CD4-positive, alpha-beta T cell treated with Interleukin-17A for 4 hours (primary cell): ENCODE measurements around the gene EFHC2.

Experiments used
- DNase-seq: peaks from one replicate; pipeline ENCODE4 v3.0.0-alpha.2; 2020; ENCODE audit warnings: mixed read lengths

Gene EFHC2

DNA sequence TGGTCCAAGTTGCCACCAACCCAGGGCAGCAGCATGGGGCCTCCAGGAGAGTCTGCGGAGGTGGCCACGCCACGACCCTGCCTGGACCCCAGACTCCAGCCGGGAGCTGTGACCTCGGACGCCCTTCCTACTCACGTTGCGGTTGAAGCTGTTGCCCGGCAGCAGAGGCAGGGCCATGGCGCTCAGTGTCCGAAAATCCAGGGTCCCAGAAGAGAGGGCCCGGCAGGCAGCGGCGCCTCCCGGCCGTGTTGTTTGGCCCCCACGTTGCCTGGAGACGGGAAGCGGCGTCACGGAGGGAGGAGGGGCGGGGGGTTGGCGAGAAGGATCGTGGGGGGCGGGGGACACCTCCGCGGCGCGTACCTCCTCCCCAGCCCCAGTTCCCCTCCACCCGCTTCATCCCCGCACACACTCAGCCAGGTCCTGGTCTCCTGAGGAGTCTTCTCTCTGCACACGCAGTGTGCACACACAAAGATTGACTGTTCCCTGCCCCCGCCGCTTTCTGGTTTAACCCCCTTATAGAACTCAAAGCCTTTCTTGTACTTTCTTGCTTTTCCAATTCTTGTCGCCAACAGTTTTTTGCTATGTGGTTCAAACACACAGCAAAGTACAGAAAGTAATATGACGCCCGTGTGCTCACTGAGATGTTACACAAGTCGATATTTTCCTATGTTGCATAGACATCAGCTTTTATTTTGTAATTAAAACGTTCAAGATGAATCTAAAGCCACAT, at the start of gene EFHC2:
TSS of gene EFHC2 (minus strand) at position 261 of the 730 bp plus-strand sequence. CDS start at position 177, 84 bp downstream.
- DNase-seq: peak; percentile 68

GRCh38 chrX:44392767-44393166, 49.3 kb upstream of the EFHC2 start:
- DNase-seq: no peak

GRCh38 chrX:44384688-44385338, 41.3 kb upstream of the EFHC2 start:
- DNase-seq: no peak

GRCh38 chrX:44382871-44383270, 39.4 kb upstream of the EFHC2 start:
- DNase-seq: no peak

DNA sequence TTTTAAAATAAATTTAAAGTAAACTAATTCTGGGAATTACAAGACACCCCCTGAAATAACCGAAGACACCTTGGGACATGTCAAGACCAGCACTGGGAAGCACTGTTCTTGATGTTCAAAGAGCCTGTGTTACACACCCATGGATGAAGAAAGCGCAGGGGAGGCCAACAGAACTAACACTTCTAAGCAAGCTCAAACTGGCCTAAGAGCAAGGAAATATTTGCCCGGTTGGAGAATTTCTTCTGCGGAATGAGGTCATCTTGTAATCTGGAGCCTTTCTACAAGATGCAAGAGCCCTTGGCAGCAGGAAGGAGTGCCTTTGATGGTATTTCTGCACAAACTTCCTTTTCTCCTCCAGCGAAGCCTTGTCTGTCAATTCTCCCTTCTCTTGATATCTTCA, 9.3 kb upstream of the EFHC2 start:
- DNase-seq: no peak

GRCh38 chrX:44349561-44349960, 6.1 kb upstream of the EFHC2 start:
- no peak for DNase-seq

GRCh38 chrX:44344687-44345086, 1.2 kb upstream of the EFHC2 start:
- DNase-seq: peak; percentile 15

DNA sequence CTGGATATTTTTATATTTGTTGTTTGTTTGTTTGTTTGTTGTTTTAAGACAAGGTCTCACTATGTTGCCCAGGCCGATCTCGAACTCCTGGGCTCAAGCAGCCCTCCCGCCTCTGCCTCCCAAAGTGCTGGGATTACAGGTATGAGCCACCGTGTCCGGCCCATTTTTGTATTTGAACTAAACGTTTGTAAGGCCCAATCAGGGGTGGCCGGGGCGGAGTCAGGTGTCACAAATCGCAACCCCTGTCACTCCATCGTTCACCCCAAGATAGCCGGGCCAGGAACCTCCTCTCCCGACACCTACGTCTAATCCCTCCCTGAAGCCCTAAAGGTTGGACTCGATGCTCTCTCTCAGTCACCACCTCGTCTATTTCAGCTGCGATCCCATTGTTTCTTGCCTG, 722 bp upstream of the EFHC2 start:
- peak; percentile 75 for DNase-seq

DNA sequence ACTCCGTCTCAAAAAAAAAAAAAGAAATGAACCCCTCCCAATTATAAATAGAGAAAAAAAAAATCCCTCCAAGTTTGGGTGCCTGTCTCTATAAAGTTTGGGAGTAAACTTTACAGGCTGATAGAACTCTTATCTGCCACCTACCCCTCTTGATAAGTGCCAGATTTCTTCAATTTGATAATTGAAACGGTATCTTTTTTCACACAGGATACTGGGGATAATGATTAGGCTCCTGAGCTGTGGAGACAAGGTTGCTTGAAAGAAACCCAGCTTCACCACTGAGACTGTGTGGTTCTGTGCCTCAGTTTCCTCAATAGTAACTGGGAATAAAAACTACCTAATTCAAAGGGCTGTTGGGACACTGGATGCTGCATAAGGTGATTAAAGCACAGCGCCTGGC, 606 bp downstream of the EFHC2 start:
- no peak for DNase-seq

GRCh38 chrX:44338361-44338760, 5.1 kb downstream of the EFHC2 start:
- DNase-seq: no peak

DNA sequence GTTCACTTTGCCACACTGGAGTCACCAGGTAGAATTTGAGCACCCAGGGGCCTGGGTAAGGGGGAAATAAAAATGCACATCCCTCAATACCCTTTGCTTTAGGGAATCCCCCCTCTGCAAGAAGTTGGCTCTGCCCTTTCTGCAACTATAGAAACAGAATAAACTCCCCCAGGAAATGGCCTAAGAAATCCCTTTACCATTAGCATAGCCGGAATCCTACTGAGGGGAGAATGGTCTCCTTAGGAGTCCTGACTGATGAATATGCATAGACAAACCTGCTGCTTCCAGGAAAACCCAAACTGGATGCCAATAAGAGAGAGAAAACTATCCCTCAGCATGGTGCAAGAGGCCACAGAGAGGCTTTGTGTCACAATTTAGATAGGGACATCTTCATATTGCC, 11.0 kb downstream of the EFHC2 start:
- no peak for DNase-seq

DNA sequence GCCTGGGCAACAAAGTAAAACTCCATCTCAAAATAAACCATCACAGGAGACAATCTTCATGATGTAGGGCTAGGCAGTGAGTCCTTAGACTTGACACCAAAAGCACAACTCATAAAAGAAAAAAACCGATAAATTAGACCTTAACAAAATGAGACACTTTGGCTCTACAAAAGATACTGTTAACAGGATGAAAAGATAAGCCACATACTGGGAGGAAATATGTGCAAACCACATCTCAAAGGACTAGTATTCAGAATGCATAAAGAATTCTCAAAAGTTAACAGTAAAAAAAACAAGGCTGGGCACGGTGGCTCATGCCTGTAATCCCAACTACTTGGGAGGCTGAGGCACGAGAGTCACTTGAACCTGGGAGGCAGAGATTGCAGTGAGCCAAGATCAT, 13.2 kb downstream of the EFHC2 start:
- DNase-seq: no peak

DNA sequence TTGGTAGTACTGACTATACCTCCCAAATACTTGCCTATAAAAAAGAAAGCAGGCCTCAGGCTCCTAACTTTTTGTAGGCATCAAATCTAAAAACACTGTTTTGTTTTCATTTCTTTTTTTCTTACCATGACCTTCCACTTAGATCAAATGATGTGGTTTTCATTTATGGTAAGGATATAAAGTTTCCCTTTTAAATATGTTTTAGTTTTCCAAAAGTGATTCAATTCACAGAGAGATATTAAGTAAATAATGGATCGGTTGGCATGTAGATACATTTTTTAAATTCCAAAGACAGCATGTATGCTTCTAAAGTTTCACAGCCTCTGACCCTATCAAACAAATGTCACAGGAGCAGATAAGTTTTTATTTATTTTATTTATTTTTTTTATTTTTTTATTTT, 23.9 kb downstream of the EFHC2 start:
- DNase-seq: no peak

DNA sequence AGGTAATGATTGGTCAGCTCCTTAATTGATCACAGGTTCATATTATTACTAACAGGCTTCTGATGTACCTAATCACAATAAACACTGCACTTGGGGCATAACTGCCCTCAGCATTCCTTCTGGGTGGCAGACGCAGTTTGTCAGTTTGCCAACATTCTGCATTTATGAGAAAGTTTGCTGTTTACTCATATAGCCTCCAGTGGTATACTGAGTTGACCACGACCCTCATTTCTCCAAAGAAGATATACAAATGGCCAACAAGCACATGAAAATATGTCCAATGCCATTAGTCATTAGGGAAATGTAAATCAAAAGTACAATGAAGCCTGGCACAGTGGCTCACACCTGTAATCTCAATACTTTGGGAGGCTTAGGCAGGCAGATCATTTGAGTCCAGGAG, 26.3 kb downstream of the EFHC2 start:
- DNase-seq: no peak

- no peak for DNase-seq
Observed at GRCh38 chrX:44314808-44315207, 28.7 kb downstream of the EFHC2 start.

DNA sequence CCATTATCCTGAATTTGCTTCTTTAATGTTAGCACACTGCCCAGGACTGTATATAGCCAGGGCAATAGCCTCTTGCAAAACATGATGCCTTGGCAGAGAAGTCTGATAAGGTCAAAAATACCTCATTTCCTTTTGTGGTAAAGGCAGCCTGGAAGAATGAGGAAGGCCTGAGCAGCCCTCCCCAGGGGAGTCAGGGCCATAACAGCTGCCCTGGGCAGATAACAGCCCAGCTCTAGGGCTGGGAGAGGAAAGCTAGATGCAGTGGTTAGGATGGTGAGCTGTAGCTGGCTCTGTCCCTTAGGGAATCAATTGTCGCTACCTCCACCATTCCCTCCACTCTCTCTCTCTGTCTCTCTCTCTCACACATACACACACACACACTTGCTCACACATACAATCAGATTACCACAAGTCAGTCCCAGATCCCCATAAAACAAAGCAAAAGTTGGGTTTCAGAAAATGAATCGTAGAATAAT, 29.2 kb downstream of the EFHC2 start:
- DNase-seq: peak; percentile 22

DNA sequence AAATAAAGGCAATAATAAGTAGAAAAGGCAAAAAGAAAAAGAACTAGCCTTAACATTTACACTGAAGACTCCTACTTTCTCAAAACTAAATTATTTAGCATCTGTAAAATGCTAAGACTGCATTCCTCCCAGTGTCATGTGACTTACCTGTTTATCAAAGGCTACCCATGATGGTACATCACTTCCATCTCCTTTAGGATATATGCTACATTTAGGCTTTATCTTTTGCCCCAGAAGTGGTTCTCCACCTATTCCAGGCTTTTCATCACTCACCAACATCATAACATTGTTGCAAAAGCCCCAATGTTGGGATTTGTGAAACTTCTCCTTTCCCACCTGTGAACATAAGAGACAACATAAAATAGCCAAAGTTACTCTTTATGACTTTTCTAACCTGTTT, 31.1 kb downstream of the EFHC2 start:
- no peak for DNase-seq

GRCh38 chrX:44310227-44310626, 33.2 kb downstream of the EFHC2 start:
- no peak for DNase-seq

DNA sequence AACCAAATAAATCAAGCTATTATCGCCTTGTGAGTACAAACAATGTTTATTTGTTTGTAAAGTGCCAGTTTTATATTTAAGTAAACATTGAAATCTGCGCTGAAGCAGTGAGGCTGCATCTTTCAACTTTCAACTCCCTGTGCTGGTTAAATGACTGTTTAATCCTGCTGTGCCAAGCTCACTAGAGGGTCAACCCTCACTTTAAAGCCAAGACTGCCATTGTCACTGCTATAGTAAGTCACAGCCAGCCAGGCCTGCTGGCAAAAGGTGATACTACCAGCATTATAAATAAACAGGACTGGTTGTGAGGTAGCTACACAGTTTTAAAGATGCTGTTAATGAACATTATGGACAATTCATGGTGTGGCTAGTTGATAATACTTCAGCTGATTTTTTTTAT, 34.6 kb downstream of the EFHC2 start:
- DNase-seq: no peak

- no peak for DNase-seq
Observed at GRCh38 chrX:44306356-44306755, 37.1 kb downstream of the EFHC2 start.

- DNase-seq: no peak
Observed at GRCh38 chrX:44305921-44306320, 37.6 kb downstream of the EFHC2 start.

DNA sequence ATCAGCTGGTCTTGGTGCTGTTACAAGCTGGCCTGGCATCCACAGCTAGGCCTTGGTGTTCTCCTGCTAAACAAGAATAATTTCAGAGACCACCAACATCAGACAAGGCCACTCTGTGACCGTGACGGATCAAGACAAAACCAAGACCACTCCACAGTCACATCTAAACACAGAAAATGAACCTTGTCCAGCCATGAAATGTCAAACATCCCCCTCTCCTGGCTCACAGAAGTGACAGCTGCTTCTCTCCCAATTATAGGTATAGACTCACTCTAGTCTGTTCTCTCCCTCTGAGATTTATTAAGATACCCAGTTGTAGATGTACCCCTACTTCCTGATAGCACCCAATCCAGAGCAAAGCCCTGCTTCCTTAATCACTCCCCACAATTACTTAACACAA, 40.4 kb downstream of the EFHC2 start:
- DNase-seq: no peak

GRCh38 chrX:44299177-44299576, 44.3 kb downstream of the EFHC2 start:
- DNase-seq: no peak

DNA sequence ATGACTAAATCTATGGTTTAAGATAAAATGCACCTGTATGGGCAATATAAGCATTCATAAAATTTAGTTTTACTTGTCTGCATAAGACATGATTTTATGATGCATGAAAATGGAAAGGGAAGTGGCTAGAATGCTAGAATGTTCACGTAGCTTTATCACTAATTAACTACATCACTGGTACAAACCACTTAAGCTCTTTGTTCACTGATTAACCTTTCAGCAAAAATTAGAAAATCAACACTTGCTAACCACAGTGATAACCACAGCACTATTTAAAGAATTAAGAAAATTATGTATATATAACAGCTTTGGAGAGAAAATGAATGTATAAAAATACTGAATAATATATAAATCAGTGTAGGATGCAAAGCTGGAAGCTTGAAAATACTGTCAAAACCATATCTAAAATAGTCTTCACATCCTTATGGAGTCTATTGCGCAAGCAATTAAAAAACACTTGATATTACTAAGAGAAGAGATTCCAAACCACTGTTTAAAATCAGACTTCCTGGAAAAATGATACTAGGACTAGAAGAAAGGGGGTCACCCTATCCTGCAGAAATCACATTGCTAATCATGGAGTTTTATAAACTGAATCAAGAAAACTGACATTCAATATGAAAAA, 51.9 kb downstream of the EFHC2 start:
- no peak for DNase-seq
